Measurements from ENCODE around the gene DOCK9.

Gene DOCK9, protein sequence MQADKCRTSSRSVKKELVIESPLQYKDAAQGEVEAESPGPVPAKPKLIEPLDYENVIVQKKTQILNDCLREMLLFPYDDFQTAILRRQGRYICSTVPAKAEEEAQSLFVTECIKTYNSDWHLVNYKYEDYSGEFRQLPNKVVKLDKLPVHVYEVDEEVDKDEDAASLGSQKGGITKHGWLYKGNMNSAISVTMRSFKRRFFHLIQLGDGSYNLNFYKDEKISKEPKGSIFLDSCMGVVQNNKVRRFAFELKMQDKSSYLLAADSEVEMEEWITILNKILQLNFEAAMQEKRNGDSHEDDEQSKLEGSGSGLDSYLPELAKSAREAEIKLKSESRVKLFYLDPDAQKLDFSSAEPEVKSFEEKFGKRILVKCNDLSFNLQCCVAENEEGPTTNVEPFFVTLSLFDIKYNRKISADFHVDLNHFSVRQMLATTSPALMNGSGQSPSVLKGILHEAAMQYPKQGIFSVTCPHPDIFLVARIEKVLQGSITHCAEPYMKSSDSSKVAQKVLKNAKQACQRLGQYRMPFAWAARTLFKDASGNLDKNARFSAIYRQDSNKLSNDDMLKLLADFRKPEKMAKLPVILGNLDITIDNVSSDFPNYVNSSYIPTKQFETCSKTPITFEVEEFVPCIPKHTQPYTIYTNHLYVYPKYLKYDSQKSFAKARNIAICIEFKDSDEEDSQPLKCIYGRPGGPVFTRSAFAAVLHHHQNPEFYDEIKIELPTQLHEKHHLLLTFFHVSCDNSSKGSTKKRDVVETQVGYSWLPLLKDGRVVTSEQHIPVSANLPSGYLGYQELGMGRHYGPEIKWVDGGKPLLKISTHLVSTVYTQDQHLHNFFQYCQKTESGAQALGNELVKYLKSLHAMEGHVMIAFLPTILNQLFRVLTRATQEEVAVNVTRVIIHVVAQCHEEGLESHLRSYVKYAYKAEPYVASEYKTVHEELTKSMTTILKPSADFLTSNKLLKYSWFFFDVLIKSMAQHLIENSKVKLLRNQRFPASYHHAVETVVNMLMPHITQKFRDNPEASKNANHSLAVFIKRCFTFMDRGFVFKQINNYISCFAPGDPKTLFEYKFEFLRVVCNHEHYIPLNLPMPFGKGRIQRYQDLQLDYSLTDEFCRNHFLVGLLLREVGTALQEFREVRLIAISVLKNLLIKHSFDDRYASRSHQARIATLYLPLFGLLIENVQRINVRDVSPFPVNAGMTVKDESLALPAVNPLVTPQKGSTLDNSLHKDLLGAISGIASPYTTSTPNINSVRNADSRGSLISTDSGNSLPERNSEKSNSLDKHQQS (N-terminal part only)

DNA sequence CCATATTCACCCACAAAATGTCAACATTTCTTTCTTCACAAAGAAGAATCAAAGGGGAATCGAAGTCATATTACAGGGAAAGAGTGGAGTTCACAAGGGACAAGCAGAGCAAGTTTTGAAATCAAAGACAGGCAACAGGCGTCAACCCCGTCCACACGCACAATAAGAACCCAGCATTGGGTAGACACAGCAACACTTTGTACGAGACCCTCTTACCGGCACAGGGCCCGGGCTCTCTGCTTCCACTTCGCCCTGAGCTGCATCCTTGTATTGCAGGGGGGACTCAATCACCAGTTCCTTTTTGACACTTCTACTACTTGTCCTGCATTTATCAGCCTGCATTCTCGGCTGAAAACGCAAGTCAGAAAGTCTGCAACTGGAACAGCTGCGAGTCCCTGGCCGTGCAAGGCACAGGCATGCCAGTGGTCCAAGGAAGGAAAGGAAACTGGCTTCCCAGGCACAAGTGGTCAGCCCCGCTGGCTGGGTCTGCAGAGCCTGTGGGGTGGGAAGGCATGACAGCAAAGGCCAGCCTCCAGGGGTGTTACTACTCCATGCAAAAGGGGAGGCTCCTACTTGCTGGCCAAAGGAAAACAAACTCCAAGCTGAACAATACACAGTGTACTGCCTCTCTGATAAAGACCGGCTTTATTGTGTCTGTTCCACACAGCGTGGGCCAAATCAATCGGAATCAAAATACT, at the start of gene DOCK9:
Gene DOCK9, minus strand, starts transcription at position 497 of the 698 bp plus-strand sequence. Its CDS starts 155 bp downstream, at position 342.
- Histone ChIP-seq H3K9me3 (ENCODE audit: control insufficient read depth in 2 of 2, low read length in 2 of 2) (no peaks in the 10 kb centered on the region), H3K27me3 (ENCODE audit: control insufficient read depth in 2 of 2, insufficient read depth in 2 of 2, low read length in 2 of 2) (no peaks in the 10 kb centered on the region), H3K9ac (ENCODE audit: low read depth in 1 of 2, low read length in 2 of 2) (peak within 1 kb of the TSS in 1 of 2 donors; percentile 56), H3K4me3 (ENCODE audit: low read length in 2 of 2) (peak within 1 kb of the TSS; percentile 69 to 73), H3K36me3 (ENCODE audit: control insufficient read depth in 2 of 2, insufficient read depth in 2 of 2, low read length in 2 of 2) (no peaks in the 10 kb centered on the region), H3K4me1 (ENCODE audit: control insufficient read depth in 2 of 2, insufficient read depth in 2 of 2, low read length in 2 of 2) (peaks cover 0 to 14% of the 10 kb centered on the region in 2 donors), H3K27ac (ENCODE audit: low read depth in 2 of 2, low read length in 2 of 2) (peak within 1 kb of the TSS; percentile 4 to 33)

DNA sequence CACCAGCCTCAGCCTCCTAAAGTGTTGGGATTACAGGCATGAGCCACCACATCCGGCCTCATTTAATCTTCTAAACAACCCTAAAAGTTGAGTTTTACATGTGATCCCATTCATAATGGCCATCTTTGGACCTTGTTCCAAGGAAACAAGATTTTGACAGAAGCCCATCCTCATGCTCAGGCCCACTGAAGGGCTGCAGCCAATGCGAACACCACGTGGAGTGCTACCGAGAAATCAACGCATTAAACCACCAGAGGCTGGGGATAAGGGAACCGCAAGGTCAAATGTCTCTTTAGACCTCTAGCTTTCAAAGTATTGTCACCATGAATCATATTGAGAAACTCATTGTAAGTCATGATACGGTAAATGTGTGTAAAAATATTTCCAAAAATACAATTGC, 49.4 kb upstream of the DOCK9 start:
- Histone ChIP-seq H3K4me3 (ENCODE audit: low read length in 2 of 2) (no peak overlapping the region), H3K4me1 (ENCODE audit: control insufficient read depth in 2 of 2, insufficient read depth in 2 of 2, low read length in 2 of 2) (no peaks in the 10 kb centered on the region), H3K27ac (ENCODE audit: low read depth in 2 of 2, low read length in 2 of 2) (no peak overlapping the region), H3K36me3 (ENCODE audit: control insufficient read depth in 2 of 2, insufficient read depth in 2 of 2, low read length in 2 of 2) (no peaks in the 10 kb centered on the region), H3K9me3 (ENCODE audit: control insufficient read depth in 2 of 2, low read length in 2 of 2) (no peaks in the 10 kb centered on the region), H3K27me3 (ENCODE audit: control insufficient read depth in 2 of 2, insufficient read depth in 2 of 2, low read length in 2 of 2) (no peaks in the 10 kb centered on the region), H3K9ac (ENCODE audit: low read depth in 1 of 2, low read length in 2 of 2) (no peak overlapping the region)

DNA sequence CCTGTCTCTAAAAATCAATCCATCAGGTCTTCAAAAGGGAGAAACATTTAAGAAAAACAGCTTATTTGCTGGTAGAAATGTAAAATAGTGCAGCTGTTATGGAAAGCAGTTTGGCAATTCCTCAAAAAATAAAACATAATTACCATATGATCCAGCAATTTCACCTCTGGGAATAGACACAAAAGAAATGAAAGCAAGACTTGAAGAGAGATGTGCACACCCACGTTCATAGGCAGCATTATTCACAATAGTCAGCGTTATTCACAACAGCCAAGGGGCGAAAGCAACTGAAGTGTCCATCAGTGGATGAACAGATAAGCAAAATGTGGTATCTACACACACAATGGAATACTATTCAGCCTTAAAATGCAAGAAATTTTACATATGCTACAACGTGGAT, 45.1 kb upstream of the DOCK9 start:
- no peaks in the 10 kb centered on the region for H3K27me3 ChIP-seq (ENCODE audit: control insufficient read depth in 2 of 2, insufficient read depth in 2 of 2, low read length in 2 of 2)
- no peaks in the 10 kb centered on the region for H3K36me3 ChIP-seq (ENCODE audit: control insufficient read depth in 2 of 2, insufficient read depth in 2 of 2, low read length in 2 of 2)
- no peak overlapping the region for H3K27ac ChIP-seq (ENCODE audit: low read depth in 2 of 2, low read length in 2 of 2)
- H3K4me1 ChIP-seq (ENCODE audit: control insufficient read depth in 2 of 2, insufficient read depth in 2 of 2, low read length in 2 of 2), result no peaks in the 10 kb centered on the region
- H3K4me3 ChIP-seq (ENCODE audit: low read length in 2 of 2), result no peak overlapping the region
- H3K9me3 ChIP-seq (ENCODE audit: control insufficient read depth in 2 of 2, low read length in 2 of 2), result no peaks in the 10 kb centered on the region
- no peak overlapping the region for H3K9ac ChIP-seq (ENCODE audit: low read depth in 1 of 2, low read length in 2 of 2)

DNA sequence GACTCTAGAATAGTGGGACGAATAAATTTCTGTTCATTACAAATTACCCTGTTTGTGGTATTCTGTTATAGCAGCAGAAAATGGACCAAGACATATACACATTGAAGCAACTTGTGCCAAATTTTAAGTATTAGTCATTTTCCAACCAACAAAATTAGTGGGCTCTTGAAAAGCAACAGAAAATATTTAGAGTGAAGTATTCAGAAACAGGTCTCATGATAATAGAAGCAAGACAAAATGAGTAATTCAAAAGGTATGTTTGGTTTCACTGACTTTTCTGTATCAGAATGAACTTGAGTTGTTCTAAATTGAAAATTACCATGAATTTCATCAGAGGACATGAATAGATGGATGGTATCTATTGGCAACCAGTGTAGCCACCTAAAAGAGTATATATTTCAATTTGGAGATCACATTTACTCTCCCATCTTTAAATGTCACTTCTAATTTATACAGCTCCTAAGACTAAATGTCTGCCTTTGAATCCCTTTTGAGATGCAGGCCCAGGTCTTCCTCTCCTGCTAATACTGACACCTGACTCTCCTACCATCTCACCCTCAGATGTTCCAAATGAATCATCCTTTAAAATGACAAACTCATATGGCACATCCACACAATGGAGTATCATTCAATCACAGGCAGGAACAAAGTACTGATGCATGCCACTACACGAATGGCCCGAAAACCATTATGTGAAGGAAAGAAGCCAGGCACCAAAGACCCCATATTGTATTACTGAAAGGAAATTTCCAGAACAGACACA, 40.7 kb upstream of the DOCK9 start:
- Histone ChIP-seq H3K9ac (ENCODE audit: low read depth in 1 of 2, low read length in 2 of 2) (no peak overlapping the region), H3K9me3 (ENCODE audit: control insufficient read depth in 2 of 2, low read length in 2 of 2) (no peaks in the 10 kb centered on the region)

DNA sequence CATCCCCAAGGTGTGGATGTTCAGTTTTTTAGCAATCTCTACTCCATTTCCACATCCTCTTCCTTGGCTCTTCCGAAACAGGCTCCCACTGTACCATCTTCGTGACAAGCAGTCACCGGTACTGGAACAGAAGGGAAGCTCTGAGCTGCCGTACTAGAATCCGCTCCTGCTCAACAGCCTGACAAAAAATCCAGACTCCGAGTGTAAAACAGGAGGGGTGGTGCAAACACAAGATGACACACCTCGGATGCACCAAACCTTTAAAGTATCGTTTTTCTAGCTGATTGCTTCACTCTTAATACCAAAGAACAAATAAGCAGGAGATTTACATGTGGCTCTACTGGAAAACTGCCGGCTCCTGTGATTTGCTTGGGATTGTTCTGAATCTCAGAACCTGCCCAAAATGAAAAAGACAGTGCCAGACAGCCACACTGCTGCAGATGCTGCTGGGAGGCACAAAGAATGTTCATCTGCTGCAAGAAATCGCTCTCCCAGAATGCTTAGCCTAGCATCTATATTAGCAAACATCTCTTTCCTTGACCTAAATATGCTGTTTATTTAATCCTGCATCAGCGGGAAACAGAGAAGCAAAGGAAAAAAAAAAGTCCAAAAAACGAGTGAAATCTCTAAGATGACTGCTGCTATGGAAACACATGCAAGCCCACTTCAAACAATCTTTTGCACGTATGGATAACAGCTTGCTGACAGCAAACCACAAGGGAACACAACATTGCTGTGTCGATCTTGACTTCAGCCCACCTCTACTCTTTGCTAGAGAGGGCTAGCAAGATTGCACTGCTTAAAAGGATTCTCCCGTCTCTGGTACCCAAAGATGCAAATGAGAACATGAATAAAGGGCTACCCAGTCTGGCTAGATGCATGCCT, 38.0 kb upstream of the DOCK9 start:
- no peaks in the 10 kb centered on the region for H3K27me3 ChIP-seq (ENCODE audit: control insufficient read depth in 2 of 2, insufficient read depth in 2 of 2, low read length in 2 of 2)
- no peak overlapping the region for H3K9ac ChIP-seq (ENCODE audit: low read depth in 1 of 2, low read length in 2 of 2)
- no peak overlapping the region for H3K4me3 ChIP-seq (ENCODE audit: low read length in 2 of 2)
- H3K27ac ChIP-seq (ENCODE audit: low read depth in 2 of 2, low read length in 2 of 2), result no peak overlapping the region
- H3K4me1 ChIP-seq (ENCODE audit: control insufficient read depth in 2 of 2, insufficient read depth in 2 of 2, low read length in 2 of 2), result no peaks in the 10 kb centered on the region
- H3K36me3 ChIP-seq (ENCODE audit: control insufficient read depth in 2 of 2, insufficient read depth in 2 of 2, low read length in 2 of 2), result no peaks in the 10 kb centered on the region
- no peaks in the 10 kb centered on the region for H3K9me3 ChIP-seq (ENCODE audit: control insufficient read depth in 2 of 2, low read length in 2 of 2)

More for the DNA sequence above, 40.7 kb upstream of the DOCK9 start:
- no peaks in the 10 kb centered on the region for H3K27me3 ChIP-seq (ENCODE audit: control insufficient read depth in 2 of 2, insufficient read depth in 2 of 2, low read length in 2 of 2)
- no peaks in the 10 kb centered on the region for H3K36me3 ChIP-seq (ENCODE audit: control insufficient read depth in 2 of 2, insufficient read depth in 2 of 2, low read length in 2 of 2)
- no peak overlapping the region for H3K27ac ChIP-seq (ENCODE audit: low read depth in 2 of 2, low read length in 2 of 2)
- no peaks in the 10 kb centered on the region for H3K4me1 ChIP-seq (ENCODE audit: control insufficient read depth in 2 of 2, insufficient read depth in 2 of 2, low read length in 2 of 2)
- no peak overlapping the region for H3K4me3 ChIP-seq (ENCODE audit: low read length in 2 of 2)

DNA sequence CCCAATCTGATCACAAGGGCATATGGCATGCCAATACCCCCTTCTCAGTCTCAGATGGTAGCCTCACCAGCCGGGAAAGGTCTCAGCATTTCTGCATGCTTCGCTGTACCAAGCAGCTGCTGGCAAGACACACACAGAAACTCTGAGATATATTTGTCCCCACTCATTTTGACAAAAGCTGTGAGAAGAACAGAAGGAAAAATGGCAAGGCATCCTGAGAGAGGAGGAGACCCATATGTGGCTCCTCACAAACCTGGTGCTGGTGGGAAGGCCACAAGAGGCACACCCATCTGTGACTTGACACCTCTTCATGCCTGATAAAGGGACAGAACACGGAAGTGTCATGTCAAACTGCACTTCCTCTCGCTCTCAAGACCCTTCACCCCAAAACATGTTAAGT, 36.7 kb upstream of the DOCK9 start:
- Histone ChIP-seq H3K9me3 (ENCODE audit: control insufficient read depth in 2 of 2, low read length in 2 of 2) (no peaks in the 10 kb centered on the region), H3K4me1 (ENCODE audit: control insufficient read depth in 2 of 2, insufficient read depth in 2 of 2, low read length in 2 of 2) (no peaks in the 10 kb centered on the region), H3K36me3 (ENCODE audit: control insufficient read depth in 2 of 2, insufficient read depth in 2 of 2, low read length in 2 of 2) (no peaks in the 10 kb centered on the region), H3K27ac (ENCODE audit: low read depth in 2 of 2, low read length in 2 of 2) (no peak overlapping the region), H3K4me3 (ENCODE audit: low read length in 2 of 2) (no peak overlapping the region), H3K9ac (ENCODE audit: low read depth in 1 of 2, low read length in 2 of 2) (no peak overlapping the region), H3K27me3 (ENCODE audit: control insufficient read depth in 2 of 2, insufficient read depth in 2 of 2, low read length in 2 of 2) (no peaks in the 10 kb centered on the region)

DNA sequence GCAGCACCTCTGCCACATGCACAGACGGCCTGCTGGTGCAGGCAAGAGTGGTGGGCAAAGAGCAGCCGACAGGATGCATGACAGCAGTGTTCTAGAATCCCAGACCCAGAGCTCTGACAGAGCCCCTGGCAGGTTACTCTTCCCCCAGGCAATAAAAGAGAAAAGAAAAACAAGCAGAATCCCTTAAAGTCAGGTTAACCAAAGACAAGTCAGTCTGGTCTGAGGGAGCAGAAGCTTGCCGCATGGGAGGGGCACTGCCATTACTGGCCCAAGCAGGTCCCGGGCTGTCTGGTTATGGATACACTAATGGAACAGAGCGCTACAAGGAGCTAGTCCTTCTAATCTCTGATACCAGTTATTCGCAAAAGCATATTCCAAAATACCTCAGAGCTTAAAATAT, 36.1 kb upstream of the DOCK9 start:
- Histone ChIP-seq H3K27me3 (ENCODE audit: control insufficient read depth in 2 of 2, insufficient read depth in 2 of 2, low read length in 2 of 2) (no peaks in the 10 kb centered on the region), H3K9me3 (ENCODE audit: control insufficient read depth in 2 of 2, low read length in 2 of 2) (no peaks in the 10 kb centered on the region), H3K9ac (ENCODE audit: low read depth in 1 of 2, low read length in 2 of 2) (no peak overlapping the region), H3K27ac (ENCODE audit: low read depth in 2 of 2, low read length in 2 of 2) (no peak overlapping the region), H3K4me1 (ENCODE audit: control insufficient read depth in 2 of 2, insufficient read depth in 2 of 2, low read length in 2 of 2) (no peaks in the 10 kb centered on the region), H3K4me3 (ENCODE audit: low read length in 2 of 2) (no peak overlapping the region), H3K36me3 (ENCODE audit: control insufficient read depth in 2 of 2, insufficient read depth in 2 of 2, low read length in 2 of 2) (no peaks in the 10 kb centered on the region)

DNA sequence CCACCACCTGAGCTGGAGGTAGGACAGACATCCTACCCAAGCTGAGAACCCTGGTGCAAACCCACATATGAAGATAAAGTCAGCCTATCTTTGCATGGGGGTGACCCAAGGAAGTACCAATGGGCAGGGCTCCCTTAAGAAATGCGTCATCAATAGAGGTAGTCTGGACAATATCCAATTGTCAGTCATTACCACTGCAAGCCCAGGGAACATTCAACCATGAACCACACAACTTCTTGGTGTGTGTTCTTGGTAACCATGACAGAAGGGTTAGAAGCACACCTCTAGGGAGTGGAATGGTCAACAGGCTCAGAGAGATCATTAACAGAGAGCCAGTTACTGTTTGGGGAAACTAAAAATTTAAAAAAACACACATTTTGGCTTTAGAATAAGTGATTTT, 34.7 kb upstream of the DOCK9 start:
- no peaks in the 10 kb centered on the region for H3K36me3 ChIP-seq (ENCODE audit: control insufficient read depth in 2 of 2, insufficient read depth in 2 of 2, low read length in 2 of 2)
- no peak overlapping the region for H3K4me3 ChIP-seq (ENCODE audit: low read length in 2 of 2)
- H3K9ac ChIP-seq (ENCODE audit: low read depth in 1 of 2, low read length in 2 of 2), result no peak overlapping the region
- no peaks in the 10 kb centered on the region for H3K4me1 ChIP-seq (ENCODE audit: control insufficient read depth in 2 of 2, insufficient read depth in 2 of 2, low read length in 2 of 2)
- no peaks in the 10 kb centered on the region for H3K27me3 ChIP-seq (ENCODE audit: control insufficient read depth in 2 of 2, insufficient read depth in 2 of 2, low read length in 2 of 2)
- no peaks in the 10 kb centered on the region for H3K9me3 ChIP-seq (ENCODE audit: control insufficient read depth in 2 of 2, low read length in 2 of 2)
- H3K27ac ChIP-seq (ENCODE audit: low read depth in 2 of 2, low read length in 2 of 2), result no peak overlapping the region
